ENCODE results near the gene PADI2. TPM values are rescaled to one million over a fixed set of nuclear protein-coding genes. Genes with fewer than 3 reads are reported as not detected.

The PADI2 gene
- total and polyA plus RNA-seq, 2 donors (not counting 1 experiment from before 2014, with no cell fraction given) = 0.25 to 14.2 TPM

DNA sequence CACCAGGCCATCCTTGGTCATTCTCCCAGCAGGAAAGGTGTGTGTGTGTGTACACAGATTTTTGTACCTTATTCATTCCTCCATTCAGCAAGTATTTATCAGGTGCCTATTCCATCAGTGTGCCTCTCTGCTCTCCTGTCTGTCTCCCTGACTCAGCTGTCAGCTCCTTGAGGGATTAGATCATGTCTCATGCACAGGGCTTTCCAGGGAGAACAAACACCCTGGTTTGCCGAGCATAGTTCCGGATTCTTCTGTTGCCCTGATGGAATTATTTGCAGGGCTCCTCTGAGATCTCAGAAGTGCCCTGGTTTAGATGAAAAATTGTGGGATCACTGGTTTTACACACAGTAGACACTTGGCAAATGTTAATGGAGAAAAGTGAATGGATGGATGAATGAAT, 57.4 kb downstream of the PADI2 start:
- POLR2A ChIA-PET = no interaction called here
- Mint-ChIP-seq H3K27ac (no peak overlapping the region), H3K4me1 (peaks cover 13% of the 10 kb centered on the region), H3K9me3 (ENCODE audit: insufficient read depth) (no peaks in the 10 kb centered on the region), H3K4me3 (no peak overlapping the region), H3K27me3 (peaks cover 6% of the 10 kb centered on the region)
- no peaks in the 10 kb centered on the region for H3K27me3 ChIP-seq (replicated peaks in 1 of 4; ENCODE audit: control extremely low read depth in 1 of 4, control insufficient read depth in 3 of 4, insufficient read depth in 4 of 4, low read length in 3 of 4)
- intact Hi-C loops (cut with micrococcal nuclease) = no loop called here
- H3K36me3 ChIP-seq (replicated peaks in 1 of 2; ENCODE audit: control extremely low read depth in 1 of 2, control insufficient read depth in 1 of 2, extremely low read depth in 1 of 2, insufficient read depth in 2 of 2, low read length in 1 of 2) = no peaks in the 10 kb centered on the region
- no peaks in the 10 kb centered on the region for H4K20me1 ChIP-seq (ENCODE audit: control insufficient read depth, insufficient read depth, low read length, poor library complexity, severe bottlenecking)
- peaks cover 5 to 10% of the 10 kb centered on the region in 2 donors for H3K4me1 ChIP-seq (ENCODE audit: control insufficient read depth in 2 of 2, insufficient read depth in 2 of 2, low read length in 2 of 2)
- H3K4me2 ChIP-seq (replicated peaks; ENCODE audit: low read depth, low read length, poor library complexity, severe bottlenecking) = no peak overlapping the region
- H3K4me3 ChIP-seq (ENCODE audit: control extremely low read depth in 1 of 5, extremely low read depth in 1 of 5, insufficient read depth in 1 of 5, low read depth in 2 of 5, low read length in 4 of 5) = no peak overlapping the region
- H3K9me3 ChIP-seq (ENCODE audit: control extremely low read depth in 1 of 3, control insufficient read depth in 2 of 3, insufficient read depth in 1 of 3, low read length in 2 of 3) = peaks cover 0 to 13% (median 2%) of the 10 kb centered on the region in 3 donors
- H3K79me2 ChIP-seq (ENCODE audit: control insufficient read depth, insufficient read depth, low read length) = no peaks in the 10 kb centered on the region
- no peak overlapping the region for H3K27ac ChIP-seq (ENCODE audit: low read length in 2 of 2)
- CTCF ChIA-PET = interaction anchor here (1.1 to 2.1 kb wide), 4 partner anchors 168 to 344 kb away, joined by 3 to 7 read pairs (median 4); no protein-coding TSS in a partner anchor
- H2AFZ ChIP-seq (ENCODE audit: insufficient read depth, low read depth, low read length, poor library complexity, severe bottlenecking) = no peak overlapping the region
- TF ChIP-seq, protein P1, sequence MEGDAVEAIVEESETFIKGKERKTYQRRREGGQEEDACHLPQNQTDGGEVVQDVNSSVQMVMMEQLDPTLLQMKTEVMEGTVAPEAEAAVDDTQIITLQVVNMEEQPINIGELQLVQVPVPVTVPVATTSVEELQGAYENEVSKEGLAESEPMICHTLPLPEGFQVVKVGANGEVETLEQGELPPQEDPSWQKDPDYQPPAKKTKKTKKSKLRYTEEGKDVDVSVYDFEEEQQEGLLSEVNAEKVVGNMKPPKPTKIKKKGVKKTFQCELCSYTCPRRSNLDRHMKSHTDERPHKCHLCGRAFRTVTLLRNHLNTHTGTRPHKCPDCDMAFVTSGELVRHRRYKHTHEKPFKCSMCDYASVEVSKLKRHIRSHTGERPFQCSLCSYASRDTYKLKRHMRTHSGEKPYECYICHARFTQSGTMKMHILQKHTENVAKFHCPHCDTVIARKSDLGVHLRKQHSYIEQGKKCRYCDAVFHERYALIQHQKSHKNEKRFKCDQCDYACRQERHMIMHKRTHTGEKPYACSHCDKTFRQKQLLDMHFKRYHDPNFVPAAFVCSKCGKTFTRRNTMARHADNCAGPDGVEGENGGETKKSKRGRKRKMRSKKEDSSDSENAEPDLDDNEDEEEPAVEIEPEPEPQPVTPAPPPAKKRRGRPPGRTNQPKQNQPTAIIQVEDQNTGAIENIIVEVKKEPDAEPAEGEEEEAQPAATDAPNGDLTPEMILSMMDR (IDR thresholded peaks at IDR 0.05) = no peak
- no peak for TF ChIP-seq EZH2 (IDR thresholded peaks at IDR 0.05; ENCODE audit: borderline replicate concordance, insufficient read depth, low read depth, low read length, poor library complexity, severe bottlenecking)
- no peak for DNase-seq
- WGBS (ENCODE audit: insufficient coverage) = 93% methylated on average over 2 of the region's 2 CpGs
- H3K9ac ChIP-seq (ENCODE audit: low read length) = no peak overlapping the region
- no peak for ATAC-seq (ENCODE audit: low read depth)

DNA sequence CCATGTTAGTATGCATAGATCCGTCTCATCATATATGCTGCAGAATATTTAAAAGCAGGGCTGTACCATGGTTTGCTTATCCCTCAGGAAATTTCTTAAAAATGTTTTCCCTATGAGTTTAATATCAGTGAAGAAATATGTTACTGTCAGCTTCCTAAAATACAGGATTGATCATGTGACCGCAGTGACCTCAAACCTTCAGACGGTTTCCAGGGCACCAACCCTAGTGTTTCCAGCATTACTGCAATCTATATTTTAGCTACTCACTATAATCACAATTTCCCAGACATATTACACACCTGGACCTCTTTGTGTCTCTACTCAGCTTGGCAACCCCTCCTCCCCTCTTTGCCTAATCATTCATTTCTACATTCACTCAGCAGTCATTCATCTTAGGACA, 57.8 kb downstream of the PADI2 start:
- DNase-seq (no peak), ATAC-seq (ENCODE audit: low read depth) (no peak)
- no peaks in the 10 kb centered on the region for H3K9me3 Mint-ChIP-seq (ENCODE audit: insufficient read depth)
- Histone ChIP-seq H3K9me3 (ENCODE audit: control extremely low read depth in 1 of 3, control insufficient read depth in 2 of 3, insufficient read depth in 1 of 3, low read length in 2 of 3) (peaks cover 0 to 13% (median 2%) of the 10 kb centered on the region in 3 donors), H4K20me1 (ENCODE audit: control insufficient read depth, insufficient read depth, low read length, poor library complexity, severe bottlenecking) (no peaks in the 10 kb centered on the region), H3K36me3 (replicated peaks in 1 of 2; ENCODE audit: control extremely low read depth in 1 of 2, control insufficient read depth in 1 of 2, extremely low read depth in 1 of 2, insufficient read depth in 2 of 2, low read length in 1 of 2) (no peaks in the 10 kb centered on the region), H3K4me3 (ENCODE audit: control extremely low read depth in 1 of 5, extremely low read depth in 1 of 5, insufficient read depth in 1 of 5, low read depth in 2 of 5, low read length in 4 of 5) (no peak overlapping the region), H3K9ac (ENCODE audit: low read length) (no peak overlapping the region), H3K79me2 (ENCODE audit: control insufficient read depth, insufficient read depth, low read length) (no peaks in the 10 kb centered on the region), H3K4me2 (replicated peaks; ENCODE audit: low read depth, low read length, poor library complexity, severe bottlenecking) (no peak overlapping the region), H3K4me1 (ENCODE audit: control insufficient read depth in 2 of 2, insufficient read depth in 2 of 2, low read length in 2 of 2) (peaks cover 5 to 10% of the 10 kb centered on the region in 2 donors), H3K27ac (ENCODE audit: low read length in 2 of 2) (no peak overlapping the region), H3K27me3 (replicated peaks in 1 of 4; ENCODE audit: control extremely low read depth in 1 of 4, control insufficient read depth in 3 of 4, insufficient read depth in 4 of 4, low read length in 3 of 4) (no peaks in the 10 kb centered on the region), H2AFZ (ENCODE audit: insufficient read depth, low read depth, low read length, poor library complexity, severe bottlenecking) (no peak overlapping the region)
- ChIA-PET CTCF (interaction anchor here (0.9 to 2.1 kb wide), 5 partner anchors 168 to 345 kb away, joined by 3 to 23 read pairs (median 5); no protein-coding TSS in a partner anchor), POLR2A (no interaction called here)
- H3K27ac Mint-ChIP-seq = no peak overlapping the region
- WGBS (ENCODE audit: insufficient coverage) = 74% methylated on average over 2 of the region's 3 CpGs
- H3K4me3 Mint-ChIP-seq = no peak overlapping the region
- intact Hi-C loops (cut with micrococcal nuclease) = no loop called here
- peaks cover 13% of the 10 kb centered on the region for H3K4me1 Mint-ChIP-seq
- peaks cover 6% of the 10 kb centered on the region for H3K27me3 Mint-ChIP-seq
- no peak for TF ChIP-seq EZH2 (IDR thresholded peaks at IDR 0.05; ENCODE audit: borderline replicate concordance, insufficient read depth, low read depth, low read length, poor library complexity, severe bottlenecking)
- TF ChIP-seq, protein P1 (IDR thresholded peaks at IDR 0.05) = no peak

All from B cell (primary cell).